GM15510 (cell line): ENCODE data around the gene PDLIM1.
A peak's percentile ranks its signal among the peaks of the same experiment; 100 is the strongest.

Source experiments
- POLR2A ChIP-seq: IDR thresholded peaks from 3 replicates; pipeline ENCODE4 v1.6.1; 2011; ENCODE audit warnings: borderline replicate concordance; ENCODE audit not compliant: insufficient read length; ENCODE audit errors: extremely low read depth

The PDLIM1 gene

GRCh38 chr10:95234951-95235350 is 55.9 kb downstream of the PDLIM1 start:
- no peak for TF ChIP-seq POLR2A

- TF ChIP-seq POLR2A, result no peak
These were observed 57.3 kb downstream of the PDLIM1 start for GRCh38 chr10:95233377-95234034.

GRCh38 chr10:95230677-95231586 is 59.9 kb downstream of the PDLIM1 start:
- peak; percentile 36 for TF ChIP-seq POLR2A

GRCh38 chr10:95229724-95230627 is 60.8 kb downstream of the PDLIM1 start:
- no peak for TF ChIP-seq POLR2A

- no peak for TF ChIP-seq POLR2A
These were observed 65.7 kb downstream of the PDLIM1 start for GRCh38 chr10:95225136-95225535.

GRCh38 chr10:95221124-95221523 is 69.7 kb downstream of the PDLIM1 start:
- TF ChIP-seq POLR2A, result no peak

- TF ChIP-seq POLR2A, result no peak
These were observed 70.3 kb downstream of the PDLIM1 start for GRCh38 chr10:95220539-95220938.

GRCh38 chr10:95217476-95217875 is 73.3 kb downstream of the PDLIM1 start:
- no peak for TF ChIP-seq POLR2A

- no peak for TF ChIP-seq POLR2A
These were observed 76.0 kb downstream of the PDLIM1 start for GRCh38 chr10:95214793-95215192.

GRCh38 chr10:95214369-95214768 is 76.4 kb downstream of the PDLIM1 start:
- no peak for TF ChIP-seq POLR2A

- no peak for TF ChIP-seq POLR2A
These were observed 79.1 kb downstream of the PDLIM1 start for GRCh38 chr10:95211606-95212279.

- TF ChIP-seq POLR2A, result no peak
These were observed 81.2 kb downstream of the PDLIM1 start for GRCh38 chr10:95209509-95210127.

- TF ChIP-seq POLR2A, result no peak
These were observed 82.0 kb downstream of the PDLIM1 start for GRCh38 chr10:95208702-95209391.
